ENCODE results near the gene FNBP1. TPM values are rescaled to one million over a fixed set of nuclear protein-coding genes. Genes with fewer than 3 reads are reported as not detected.

FNBP1 gene
- polyA plus RNA-seq, 1 of the 3 experiments (the other 2 are of a cell fraction), result 11.0 TPM

DNA sequence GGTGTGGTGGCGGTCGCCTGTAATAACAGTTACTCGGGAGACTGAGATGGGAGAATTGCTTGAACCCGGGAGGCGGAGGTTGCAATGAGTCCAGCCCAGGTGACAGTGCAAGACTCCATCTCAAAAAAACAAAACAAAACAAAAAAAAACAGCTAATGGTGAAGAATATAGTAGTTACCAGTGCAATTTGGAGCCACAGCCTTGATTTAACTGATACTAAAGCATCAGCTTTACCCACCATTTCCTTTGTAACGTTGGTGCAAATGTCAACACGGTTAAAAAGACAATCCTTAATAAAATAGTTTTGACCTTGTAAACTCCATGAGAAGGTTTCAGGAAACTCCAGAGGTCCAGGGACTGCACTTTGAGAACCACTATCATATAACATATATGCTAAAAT is 41.8 kb downstream of the FNBP1 start:
- Histone ChIP-seq H3K79me2 (ENCODE audit: insufficient read depth) (peaks cover 50% of the 10 kb centered on the region), H3F3A (replicated peaks; ENCODE audit: insufficient read depth) (peaks cover 14% of the 10 kb centered on the region), H3K9ac (no peak overlapping the region), H4K20me1 (ENCODE audit: insufficient read depth) (no peaks in the 10 kb centered on the region), H3K9me3 (no peaks in the 10 kb centered on the region), H2AFZ (ENCODE audit: low read depth) (no peak overlapping the region), H3K4me1 (ENCODE audit: control insufficient read depth in 1 of 2, insufficient read depth in 2 of 2, low read depth in 1 of 2, low read length in 1 of 2) (peaks cover 6 to 17% of the 10 kb centered on the region in 2 experiments), H3K27me3 (ENCODE audit: insufficient read depth) (no peaks in the 10 kb centered on the region), H3K36me3 (replicated peaks in 1 of 2; ENCODE audit: control insufficient read depth in 1 of 2, insufficient read depth in 2 of 2, low read length in 1 of 2) (peaks cover 0 to 4% of the 10 kb centered on the region in 2 experiments), H3K27ac (ENCODE audit: low read depth in 2 of 2, low read length in 1 of 2) (no peak overlapping the region), H3K4me3 (ENCODE audit: low read depth in 2 of 2, low read length in 1 of 2) (no peak overlapping the region), H3K9me2 (no peaks in the 10 kb centered on the region), H3K4me2 (no peak overlapping the region)
- TF ChIP-seq TAF1 (IDR thresholded peaks at IDR 0.05; ENCODE audit: borderline replicate concordance, low read depth, low read length) (no peak), GABPA (IDR thresholded peaks at IDR 0.05; ENCODE audit: low read depth) (no peak), IRF3 (IDR thresholded peaks at IDR 0.05; ENCODE audit: low read depth, low read length) (no peak), SIN3A (IDR thresholded peaks at IDR 0.05; ENCODE audit: borderline replicate concordance, low read depth, low read length) (no peak), MAX (IDR thresholded peaks at IDR 0.05; ENCODE audit: low read depth) (no peak), FOXJ3 (CRISPR knock-in tag; IDR thresholded peaks at IDR 0.05) (no peak), RXRA (IDR thresholded peaks at IDR 0.05; ENCODE audit: borderline replicate concordance, low read depth) (no peak), RFX5 (IDR thresholded peaks at IDR 0.05; ENCODE audit: low read length) (no peak), CHD2 (IDR thresholded peaks at IDR 0.05; ENCODE audit: low read length, partially characterized antibody) (no peak), TEAD4 (IDR thresholded peaks at IDR 0.05; ENCODE audit: borderline replicate concordance, insufficient read depth) (no peak), POLR2AphosphoS5 (IDR thresholded peaks at IDR 0.05; ENCODE audit: low read depth, low read length) (no peak), EP300 (IDR thresholded peaks at IDR 0.05; ENCODE audit: borderline replicate concordance in 1 of 2, low read depth in 1 of 2, low read length in 1 of 2) (no peak), MEF2A (IDR thresholded peaks at IDR 0.05; ENCODE audit: borderline replicate concordance, low read depth) (no peak), MXI1 (IDR thresholded peaks at IDR 0.05; ENCODE audit: low read depth, low read length) (no peak), SMC3 (IDR thresholded peaks at IDR 0.05; ENCODE audit: low read depth, low read length) (no peak), NRF1 (IDR thresholded peaks at IDR 0.05; ENCODE audit: low read depth, low read length) (no peak), USF2 (IDR thresholded peaks at IDR 0.05; ENCODE audit: borderline replicate concordance, low read depth, low read length) (no peak)
- CTCF ChIA-PET, result interaction anchor here (0.6 to 0.9 kb wide), 2 partner anchors 9 to 10 kb away, joined by 3 read pairs; no protein-coding TSS in a partner anchor
- no peak for DNase-seq
- POLR2A ChIA-PET, result no interaction called here
- 82% methylated on average over 7 of the region's 7 CpGs for WGBS (ENCODE audit: low lambda C conversion rate)
